K562 (cell line): ENCODE measurements around the gene UROS.

Source experiments
- E2F4 ChIP-seq: sonication (generic); formaldehyde crosslinking; IDR thresholded peaks from 2 replicates; pipeline ENCODE4 v1.8.0; 2022; ENCODE audit warnings: mild to moderate bottlenecking, low read depth, missing genetic modification reagents
- MYNN ChIP-seq, 2 experiments: sonication (generic); formaldehyde crosslinking in 1 of 2; IDR thresholded peaks; 2 replicates each; pipeline versions ENCODE4 v1.5.0 to v1.6.1; 2016 to 2020; ENCODE audit warnings: antibody characterized with exemption in 1 of 2, missing genetic modification reagents in 1 of 2
- POLR2A ChIP-seq: fragments of 450-650 bp; conservative IDR thresholded peaks from 2 replicates; pipeline ENCODE4 v1.6.1; 2016

- TF ChIP-seq E2F4 (CRISPR knock-in tag), result no peak
- no peak for TF ChIP-seq POLR2A
- TF ChIP-seq MYNN (IDR thresholded peaks at IDR 0.05), result no peak
- no peak for TF ChIP-seq MYNN (CRISPR knock-in tag; IDR thresholded peaks at IDR 0.05)
These were observed 60.1 kb downstream of the UROS start for GRCh38 chr10:125762692-125763648.
